ENCODE data around the gene WFDC8.
"Not testable (repeated sequence)": the region's sequence is repeated elsewhere in the genome, so short reads cannot be mapped to it uniquely, and the experiment has no call there.

Gene WFDC8

DNA sequence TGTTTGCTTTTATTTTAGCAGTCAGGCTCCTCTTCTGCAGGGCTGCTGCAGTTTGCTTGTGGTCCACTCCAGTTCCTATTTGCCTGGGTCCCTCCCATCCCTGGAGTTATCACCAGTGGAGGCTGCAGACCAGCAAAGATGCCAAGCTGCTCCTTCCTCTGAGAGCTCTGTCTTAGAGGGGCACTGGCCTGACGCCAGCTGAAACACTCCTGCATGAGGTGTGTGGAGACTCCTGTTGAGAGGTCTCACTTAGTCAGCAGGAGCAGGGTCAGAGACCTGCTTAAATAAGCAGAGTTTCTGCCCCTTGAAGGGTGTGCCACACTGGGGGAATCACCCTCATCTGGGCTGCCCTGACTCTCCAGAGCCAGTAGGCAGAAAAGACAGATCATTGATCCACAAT is 16.2 kb upstream of the WFDC8 start:
- DNase-seq (ENCODE audit: low spot score): no peak
- in situ Hi-C loops (cut with MboI; ENCODE audit: low sequenced_read_pairs, unreplicated experiment): loop anchor here (25.0 kb wide), 1 partner anchor 167 kb away; no protein-coding TSS in a partner anchor
- TF ChIP-seq, protein P1, sequence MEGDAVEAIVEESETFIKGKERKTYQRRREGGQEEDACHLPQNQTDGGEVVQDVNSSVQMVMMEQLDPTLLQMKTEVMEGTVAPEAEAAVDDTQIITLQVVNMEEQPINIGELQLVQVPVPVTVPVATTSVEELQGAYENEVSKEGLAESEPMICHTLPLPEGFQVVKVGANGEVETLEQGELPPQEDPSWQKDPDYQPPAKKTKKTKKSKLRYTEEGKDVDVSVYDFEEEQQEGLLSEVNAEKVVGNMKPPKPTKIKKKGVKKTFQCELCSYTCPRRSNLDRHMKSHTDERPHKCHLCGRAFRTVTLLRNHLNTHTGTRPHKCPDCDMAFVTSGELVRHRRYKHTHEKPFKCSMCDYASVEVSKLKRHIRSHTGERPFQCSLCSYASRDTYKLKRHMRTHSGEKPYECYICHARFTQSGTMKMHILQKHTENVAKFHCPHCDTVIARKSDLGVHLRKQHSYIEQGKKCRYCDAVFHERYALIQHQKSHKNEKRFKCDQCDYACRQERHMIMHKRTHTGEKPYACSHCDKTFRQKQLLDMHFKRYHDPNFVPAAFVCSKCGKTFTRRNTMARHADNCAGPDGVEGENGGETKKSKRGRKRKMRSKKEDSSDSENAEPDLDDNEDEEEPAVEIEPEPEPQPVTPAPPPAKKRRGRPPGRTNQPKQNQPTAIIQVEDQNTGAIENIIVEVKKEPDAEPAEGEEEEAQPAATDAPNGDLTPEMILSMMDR (IDR thresholded peaks at IDR 0.05; ENCODE audit: borderline replicate concordance, control extremely low read depth, extremely low read depth, insufficient read depth, missing control alignments): no peak

DNA sequence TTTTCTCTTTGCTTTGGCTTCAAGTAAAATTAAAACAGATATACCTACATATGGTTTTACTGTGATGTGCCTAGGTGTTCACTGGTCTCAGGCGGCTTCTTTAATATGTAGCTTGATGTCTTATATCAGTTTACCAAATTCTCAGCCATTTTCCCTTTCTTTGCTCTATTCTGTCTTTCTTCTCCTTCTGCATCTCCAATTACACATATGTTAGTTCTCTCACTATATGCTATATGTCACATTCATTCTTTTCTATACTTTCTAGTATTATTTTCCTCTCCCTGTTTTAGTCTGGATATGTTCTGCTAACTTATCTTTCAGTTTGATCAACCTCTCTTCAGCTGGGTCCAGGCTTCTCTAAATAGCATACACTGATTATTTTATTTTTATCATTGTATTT is 14.4 kb upstream of the WFDC8 start:
- DNase-seq (ENCODE audit: low spot score): no peak
- TF ChIP-seq, protein P1 (IDR thresholded peaks at IDR 0.05; ENCODE audit: borderline replicate concordance, control extremely low read depth, extremely low read depth, insufficient read depth, missing control alignments): no peak
- in situ Hi-C loops (cut with MboI; ENCODE audit: low sequenced_read_pairs, unreplicated experiment): loop anchor here (25.0 kb wide), 1 partner anchor 169 kb away; no protein-coding TSS in a partner anchor

- TF ChIP-seq, protein P1 (IDR thresholded peaks at IDR 0.05; ENCODE audit: borderline replicate concordance, control extremely low read depth, extremely low read depth, insufficient read depth, missing control alignments): peak; percentile 48
- in situ Hi-C loops (cut with MboI; ENCODE audit: low sequenced_read_pairs, unreplicated experiment): loop anchor here (25.0 kb wide), 1 partner anchor 170 kb away; no protein-coding TSS in a partner anchor
- peak; percentile 36 for DNase-seq (ENCODE audit: low spot score)
Observed at GRCh38 chr20:45592574-45593189, 13.6 kb upstream of the WFDC8 start.

DNA sequence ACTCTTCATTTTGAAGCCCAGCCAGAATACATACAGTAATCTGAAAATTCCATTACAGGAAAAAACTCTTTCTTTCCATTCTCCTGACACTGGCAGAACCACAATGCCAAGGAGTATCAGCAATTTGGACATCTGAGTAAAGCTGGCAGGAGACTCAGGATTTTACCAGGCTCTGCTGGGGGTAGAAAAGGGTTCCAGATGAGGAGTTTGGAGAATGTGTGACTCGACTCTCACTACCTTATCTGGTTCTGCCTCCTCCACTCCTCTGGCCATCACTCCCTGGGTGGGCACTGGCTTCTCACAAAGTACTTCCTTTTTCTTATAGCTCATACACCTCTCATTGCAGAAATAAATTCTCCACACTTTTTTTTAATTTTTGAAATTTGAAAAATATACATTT is 10.6 kb upstream of the WFDC8 start:
- no peak for DNase-seq (ENCODE audit: low spot score)
- TF ChIP-seq, protein P1 (IDR thresholded peaks at IDR 0.05; ENCODE audit: borderline replicate concordance, control extremely low read depth, extremely low read depth, insufficient read depth, missing control alignments): no peak
- in situ Hi-C loops (cut with MboI; ENCODE audit: low sequenced_read_pairs, unreplicated experiment): loop anchor here (25.0 kb wide), 1 partner anchor 173 kb away; no protein-coding TSS in a partner anchor

DNA sequence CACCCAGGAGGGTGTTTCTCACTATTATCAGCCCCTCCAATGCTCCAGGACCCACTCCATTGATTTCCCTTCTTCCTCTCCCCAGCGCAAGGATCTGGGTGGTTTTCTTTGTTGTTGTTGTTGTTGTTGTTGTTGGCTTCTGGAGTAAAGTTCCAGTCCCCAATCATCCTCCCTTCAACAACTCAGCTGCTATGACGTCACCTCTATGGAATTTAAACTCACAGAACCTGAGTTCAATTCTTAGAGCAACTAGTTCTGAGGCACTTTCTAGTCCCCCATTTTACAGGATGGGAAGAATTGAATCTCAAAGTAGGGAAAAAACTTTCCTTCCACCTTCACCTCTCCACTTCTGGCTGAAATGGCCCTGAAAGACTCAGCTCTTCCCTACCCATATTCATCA is 9.7 kb upstream of the WFDC8 start:
- TF ChIP-seq, protein P1 (IDR thresholded peaks at IDR 0.05; ENCODE audit: borderline replicate concordance, control extremely low read depth, extremely low read depth, insufficient read depth, missing control alignments): no peak
- DNase-seq (ENCODE audit: low spot score): no peak
- in situ Hi-C loops (cut with MboI; ENCODE audit: low sequenced_read_pairs, unreplicated experiment): loop anchor here (25.0 kb wide), 1 partner anchor 174 kb away; no protein-coding TSS in a partner anchor

DNA sequence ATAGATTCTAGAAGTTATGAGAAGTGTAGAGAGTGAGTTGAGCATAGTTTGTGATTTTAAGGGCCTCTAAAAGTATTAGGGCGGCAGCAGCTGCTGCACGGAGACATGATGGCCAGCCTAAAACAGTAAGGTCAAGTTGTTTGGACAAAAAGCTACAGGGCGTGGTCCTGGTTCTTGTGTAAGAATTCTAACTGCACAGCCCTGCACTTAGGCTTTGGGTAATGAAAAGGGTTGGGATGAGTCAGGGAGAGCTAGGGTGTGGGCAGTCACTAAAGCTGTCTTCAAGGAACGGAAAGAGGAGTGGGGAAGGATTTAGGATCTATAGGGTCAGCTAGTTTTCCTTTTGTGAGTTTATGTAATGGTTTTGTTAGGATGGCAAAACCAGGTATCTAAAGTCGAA is 6.9 kb upstream of the WFDC8 start:
- not testable (repeated sequence) for DNase-seq (ENCODE audit: low spot score)
- in situ Hi-C loops (cut with MboI; ENCODE audit: low sequenced_read_pairs, unreplicated experiment): loop anchor here (25.0 kb wide), 1 partner anchor 176 kb away; no protein-coding TSS in a partner anchor

DNA sequence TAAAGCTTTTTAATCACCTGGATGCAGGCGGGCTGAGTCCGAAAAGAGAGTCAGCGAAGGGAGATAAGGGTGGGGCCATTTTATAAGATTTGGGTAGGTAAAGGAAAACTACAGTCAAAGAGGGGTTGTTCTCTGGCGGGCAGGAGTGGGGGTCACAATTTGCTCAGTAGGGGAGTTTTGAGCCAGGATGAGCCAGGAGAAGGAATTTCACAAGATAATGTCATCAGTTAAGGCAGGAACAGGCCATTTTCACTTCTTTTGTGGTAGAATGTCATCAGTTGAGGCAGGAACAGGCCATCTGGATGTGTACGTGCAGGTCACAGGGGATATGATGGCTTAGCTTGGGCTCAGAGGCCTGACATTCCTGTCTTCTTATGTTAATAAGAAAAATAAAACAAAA is 5.2 kb upstream of the WFDC8 start:
- in situ Hi-C loops (cut with MboI; ENCODE audit: low sequenced_read_pairs, unreplicated experiment): loop anchor here (25.0 kb wide), 1 partner anchor 178 kb away; no protein-coding TSS in a partner anchor
- not testable (repeated sequence) for DNase-seq (ENCODE audit: low spot score)

Measured in GM13976 (cell line).